H1 (cell line): ENCODE data around the gene RHOU. TPM values are rescaled to one million over a fixed set of nuclear protein-coding genes. Genes with fewer than 3 reads are reported as not detected.

Source experiments
- ATF3 ChIP-seq: IDR thresholded peaks from 2 replicates; pipeline ENCODE4 v1.6.1; 2011; ENCODE audit warnings: low read depth, mild to moderate bottlenecking, low read length; ENCODE audit not compliant: insufficient read depth
- POLR2A ChIP-seq, 2 experiments: IDR thresholded peaks; 1 replicate in 1 of 2; 2 replicates in 1 of 2; pipeline ENCODE4 v1.6.1; 2011; ENCODE audit warnings: low read depth in 2 of 2, low read length in 2 of 2, mild to moderate bottlenecking in 2 of 2; ENCODE audit errors: control extremely low read depth in 1 of 2
- polyA plus RNA-seq, 7 experiments: library from polyadenylated mRNA; depleted of rRNA in 3 of 7; stranded (reverse) in 5 of 7; unstranded in 2 of 7; fragments of >200 nt in 5 of 7; fragments of 200-250 nt in 2 of 7; gene quantifications; 1 replicate in 5 of 7; 2 replicates in 1 of 7; 4 replicates in 1 of 7; pipeline versions ENCODE4 v1.2.1 to v1.2.3, GENCODE V29; 2011 to 2013; ENCODE audit warnings: missing spikeins in 2 of 7, mixed read lengths in 2 of 7
- total RNA-seq: library from RNA; stranded (reverse); fragmentation: NEBNext Ultra II Directional; extraction: Animal tissue kit (Norgen Biotek cat#: 25700); gene quantifications from 2 replicates; pipeline ENCODE4 v1.2.1, GENCODE V29; 2021

Gene RHOU
- total and polyA plus RNA-seq, 2 of the 8 experiments (the other 6 are each of a cell fraction or from before 2014, with no cell fraction given) = 3.0 to 3.4 TPM

GRCh38 chr1:228793032-228793431 is 57.8 kb downstream of the RHOU start (continued):
- TF ChIP-seq ATF3 = no peak
- no peak for TF ChIP-seq POLR2A (IDR thresholded peaks at IDR 0.05; ENCODE audit: control extremely low read depth in 1 of 2, low read depth in 2 of 2, low read length in 2 of 2)
